ENCODE results near the gene ASCC3. TPM values are rescaled to one million over a fixed set of nuclear protein-coding genes. Genes with fewer than 3 reads are reported as not detected.

Gene ASCC3
- total and polyA plus RNA-seq, 2 experiments from 2014 or later, result 49.1 to 60.2 TPM

DNA sequence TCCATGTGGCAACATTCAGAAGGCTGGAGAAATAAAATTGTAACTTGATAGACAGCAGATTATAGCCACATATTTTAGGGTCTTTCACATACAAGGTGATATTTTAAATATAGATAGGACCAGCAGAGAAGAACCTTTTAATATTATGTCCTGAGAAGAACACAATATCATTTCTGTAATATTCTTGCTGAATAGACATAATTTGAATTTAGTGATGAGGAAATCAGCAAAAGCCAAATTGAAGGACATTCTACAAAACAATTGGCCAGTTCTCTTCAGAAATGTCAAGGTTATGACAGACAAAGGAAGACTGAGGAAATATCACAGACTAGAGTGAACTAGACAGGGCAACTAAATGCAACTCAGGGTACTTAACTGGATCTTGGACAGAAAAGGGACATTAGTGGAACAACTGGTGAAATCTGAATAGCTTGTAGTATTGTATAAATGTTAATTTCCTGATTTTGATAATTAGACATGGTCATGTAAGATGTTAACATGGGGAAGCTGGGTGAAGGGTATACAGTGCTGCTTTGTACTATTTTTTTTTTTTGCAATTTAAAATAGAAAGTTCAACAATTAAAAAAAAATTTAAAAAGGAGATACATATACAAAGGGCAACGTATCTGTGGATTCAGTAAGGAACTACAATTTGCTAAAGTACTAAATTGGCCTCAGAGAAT lies 281.9 kb downstream of the ASCC3 start:
- no peak for TF ChIP-seq EZH2phosphoT487 (IDR thresholded peaks at IDR 0.05; ENCODE audit: insufficient read depth, low read depth)
- TF ChIP-seq EZH2 (IDR thresholded peaks at IDR 0.05; ENCODE audit: insufficient read depth, poor library complexity, severe bottlenecking), result no peak
- in situ Hi-C loops (cut with MboI), result no loop called here

DNA sequence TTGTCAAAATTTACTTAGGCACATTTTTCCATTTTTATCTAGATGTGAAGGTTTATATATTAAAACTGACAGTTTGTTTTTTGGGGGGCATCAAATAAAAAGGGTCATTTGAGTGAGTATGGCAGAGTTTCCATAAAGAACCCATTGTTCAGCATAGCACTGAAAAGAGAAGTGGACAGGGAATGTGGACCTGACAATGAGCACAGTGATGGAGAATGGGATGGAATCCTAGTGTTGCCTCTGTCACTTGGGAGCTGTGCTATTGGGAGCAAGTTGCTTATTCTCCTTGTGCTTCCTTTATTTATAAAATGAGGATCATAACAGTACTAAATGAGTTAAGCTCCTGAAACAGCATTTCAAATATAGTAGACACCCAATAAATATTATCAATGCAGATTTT lies 285.7 kb downstream of the ASCC3 start:
- Histone ChIP-seq H3K4me2 (ENCODE audit: unreplicated experiment) (no peak overlapping the region), H2AFZ (no peak overlapping the region), H3K4me3 (no peak overlapping the region), H3K9me2 (ENCODE audit: insufficient read depth) (no peaks in the 10 kb centered on the region; the same call in 1 of the 2 replicates), H3K27me3 (replicated peaks; ENCODE audit: insufficient read depth) (no peaks in the 10 kb centered on the region), H4K20me1 (ENCODE audit: insufficient read depth) (no peaks in the 10 kb centered on the region), H3K36me3 (ENCODE audit: low read depth) (peaks cover 22% of the 10 kb centered on the region; the same call in 1 of the 2 replicates), H3K79me2 (ENCODE audit: insufficient read depth) (no peaks in the 10 kb centered on the region), H3K27ac (no peak overlapping the region), H3F3A (ENCODE audit: insufficient read depth) (peaks cover 4% of the 10 kb centered on the region; the same call in 1 of the 2 replicates), H3K4me1 (ENCODE audit: insufficient read depth) (no peaks in the 10 kb centered on the region), H3K9ac (no peak overlapping the region), H3K9me3 (ENCODE audit: low read depth) (no peaks in the 10 kb centered on the region)
- no peak for DNase-seq
- TF ChIP-seq EZH2 (IDR thresholded peaks at IDR 0.05; ENCODE audit: insufficient read depth, poor library complexity, severe bottlenecking) (no peak), EZH2phosphoT487 (IDR thresholded peaks at IDR 0.05; ENCODE audit: insufficient read depth, low read depth) (no peak)
- in situ Hi-C loops (cut with MboI), result no loop called here

More for the DNA sequence above, 281.9 kb downstream of the ASCC3 start:
- H3K4me2 ChIP-seq (ENCODE audit: unreplicated experiment), result no peak overlapping the region
- H3K36me3 ChIP-seq (ENCODE audit: low read depth), result peaks cover 39% of the 10 kb centered on the region
- WGBS, 2 experiments (ENCODE audit: low coverage in 1 of 2, low lambda C conversion rate in 2 of 2, missing lambda C conversion rate in 2 of 2), result 98 to 100% methylated on average over 1 of the region's 1 CpG
- H3K9me3 ChIP-seq (ENCODE audit: low read depth), result no peaks in the 10 kb centered on the region
- no peaks in the 10 kb centered on the region for H3K4me1 ChIP-seq (ENCODE audit: insufficient read depth)
- no peak overlapping the region for H3K9ac ChIP-seq
- no peak overlapping the region for H2AFZ ChIP-seq
- no peaks in the 10 kb centered on the region for H4K20me1 ChIP-seq (ENCODE audit: insufficient read depth)
- no peaks in the 10 kb centered on the region for H3K79me2 ChIP-seq (ENCODE audit: insufficient read depth)
- H3K27ac ChIP-seq, result no peak overlapping the region
- no peak for DNase-seq
- H3K27me3 ChIP-seq (replicated peaks; ENCODE audit: insufficient read depth), result no peaks in the 10 kb centered on the region
- H3F3A ChIP-seq (ENCODE audit: insufficient read depth), result 0 out of 2 replicates have a peak, but pooled peaks cover 4% of the 10 kb centered on the region
- no peak overlapping the region for H3K4me3 ChIP-seq
- H3K9me2 ChIP-seq (ENCODE audit: insufficient read depth), result no peaks in the 10 kb centered on the region; the same call in 1 of the 2 replicates

DNA sequence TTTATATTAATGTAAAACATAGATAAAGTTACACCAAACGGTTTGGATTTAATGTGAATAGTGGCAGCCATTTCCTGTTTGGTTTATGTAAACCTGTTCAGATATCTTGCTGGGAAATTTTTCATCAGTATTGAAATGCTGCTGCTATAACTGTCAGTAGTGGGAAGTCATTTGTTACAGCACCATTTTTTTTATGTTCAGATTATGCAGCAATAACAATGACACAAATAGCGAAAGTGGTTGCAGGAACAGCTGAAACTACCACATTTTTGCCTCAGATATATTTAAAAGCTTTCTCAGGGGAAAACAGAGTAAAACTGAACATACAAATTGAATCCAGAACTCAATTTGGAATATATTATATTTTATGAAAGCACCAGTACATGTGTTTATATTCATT lies 287.6 kb downstream of the ASCC3 start:
- H3K9ac ChIP-seq, result no peak overlapping the region
- no peaks in the 10 kb centered on the region for H3K27me3 ChIP-seq (replicated peaks; ENCODE audit: insufficient read depth)
- no peaks in the 10 kb centered on the region for H3K4me1 ChIP-seq (ENCODE audit: insufficient read depth)
- TF ChIP-seq EZH2 (IDR thresholded peaks at IDR 0.05; ENCODE audit: insufficient read depth, poor library complexity, severe bottlenecking) (no peak), EZH2phosphoT487 (IDR thresholded peaks at IDR 0.05; ENCODE audit: insufficient read depth, low read depth) (no peak)
- no peak overlapping the region for H3K27ac ChIP-seq
- no peak for DNase-seq
- no peaks in the 10 kb centered on the region for H3K9me3 ChIP-seq (ENCODE audit: low read depth)
- H3K4me2 ChIP-seq (ENCODE audit: unreplicated experiment), result no peak overlapping the region
- in situ Hi-C loops (cut with MboI), result no loop called here
- H3K9me2 ChIP-seq (ENCODE audit: insufficient read depth), result no peaks in the 10 kb centered on the region
- no peaks in the 10 kb centered on the region for H3K79me2 ChIP-seq (ENCODE audit: insufficient read depth)
- peaks cover 26% of the 10 kb centered on the region for H3K36me3 ChIP-seq (ENCODE audit: low read depth)
- H4K20me1 ChIP-seq (ENCODE audit: insufficient read depth), result no peaks in the 10 kb centered on the region
- H3F3A ChIP-seq (ENCODE audit: insufficient read depth), result peaks cover under 1% of the 10 kb centered on the region; the same call in 1 of the 2 replicates
- H3K4me3 ChIP-seq, result no peak overlapping the region
- no peak overlapping the region for H2AFZ ChIP-seq
- WGBS, 2 experiments (ENCODE audit: low coverage in 1 of 2, low lambda C conversion rate in 2 of 2, missing lambda C conversion rate in 2 of 2), result 84% methylated on average over 2 of the region's 2 CpGs

DNA sequence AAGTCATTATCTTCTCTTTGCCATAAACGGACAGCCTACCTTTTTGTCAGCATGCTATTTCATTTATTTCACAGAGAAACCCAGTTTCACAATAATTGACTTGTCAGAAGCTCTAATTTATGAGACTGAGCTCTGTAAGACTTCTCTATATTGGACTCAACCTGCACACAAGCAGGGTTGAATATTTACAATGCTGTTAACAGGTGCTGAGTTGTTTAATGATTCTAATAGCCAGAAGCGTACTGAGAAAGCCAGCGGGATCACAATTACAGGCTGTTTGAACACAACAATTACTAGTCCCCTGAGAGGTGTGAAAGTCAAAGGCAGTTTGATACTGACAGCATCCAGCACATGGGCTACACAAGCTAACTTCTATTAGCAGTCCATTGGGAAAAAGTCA lies 288.2 kb downstream of the ASCC3 start:
- in situ Hi-C loops (cut with MboI), result no loop called here

More for the DNA sequence above, 288.2 kb downstream of the ASCC3 start:
- Histone ChIP-seq H3K4me3 (no peak overlapping the region), H4K20me1 (ENCODE audit: insufficient read depth) (no peaks in the 10 kb centered on the region), H3K4me1 (ENCODE audit: insufficient read depth) (no peaks in the 10 kb centered on the region), H3K4me2 (ENCODE audit: unreplicated experiment) (no peak overlapping the region), H3K36me3 (ENCODE audit: low read depth) (peaks cover 26% of the 10 kb centered on the region), H3K27me3 (replicated peaks; ENCODE audit: insufficient read depth) (no peaks in the 10 kb centered on the region), H3K79me2 (ENCODE audit: insufficient read depth) (no peaks in the 10 kb centered on the region), H2AFZ (no peak overlapping the region), H3F3A (ENCODE audit: insufficient read depth) (no peaks in the 10 kb centered on the region; the same call in 1 of the 2 replicates), H3K9me2 (ENCODE audit: insufficient read depth) (no peaks in the 10 kb centered on the region), H3K9me3 (ENCODE audit: low read depth) (no peaks in the 10 kb centered on the region), H3K9ac (no peak overlapping the region), H3K27ac (no peak overlapping the region)
- DNase-seq, result no peak
- WGBS, 2 experiments (ENCODE audit: low coverage in 1 of 2, low lambda C conversion rate in 2 of 2, missing lambda C conversion rate in 2 of 2), result 64 to 70% methylated on average over 3 of the region's 3 CpGs
- TF ChIP-seq EZH2 (IDR thresholded peaks at IDR 0.05; ENCODE audit: insufficient read depth, poor library complexity, severe bottlenecking) (no peak), EZH2phosphoT487 (IDR thresholded peaks at IDR 0.05; ENCODE audit: insufficient read depth, low read depth) (no peak)

Measured in GM23248 (cell line).